Neural cell (in vitro differentiated cells): Measurements from ENCODE around the gene APRT.

Source experiments
- EZH2 ChIP-seq: fragments of 200-600, 300-800 bp; shearing (Covaris generic), sonication (generic); IDR thresholded peaks from 2 replicates; pipeline ENCODE4 v1.6.1; 2014; ENCODE audit warnings: antibody characterized with exemption, low read length, borderline replicate concordance, mild to moderate bottlenecking; ENCODE audit not compliant: insufficient read depth, poor library complexity, severe bottlenecking
- TF ChIP-seq, protein P1 (sequence below): fragments of 450-650 bp; IDR thresholded peaks from 2 replicates; pipeline ENCODE4 v1.5.1; 2014; ENCODE audit warnings: antibody characterized with exemption, mild to moderate bottlenecking, moderate library complexity; ENCODE audit not compliant: poor library complexity, severe bottlenecking

DNA sequence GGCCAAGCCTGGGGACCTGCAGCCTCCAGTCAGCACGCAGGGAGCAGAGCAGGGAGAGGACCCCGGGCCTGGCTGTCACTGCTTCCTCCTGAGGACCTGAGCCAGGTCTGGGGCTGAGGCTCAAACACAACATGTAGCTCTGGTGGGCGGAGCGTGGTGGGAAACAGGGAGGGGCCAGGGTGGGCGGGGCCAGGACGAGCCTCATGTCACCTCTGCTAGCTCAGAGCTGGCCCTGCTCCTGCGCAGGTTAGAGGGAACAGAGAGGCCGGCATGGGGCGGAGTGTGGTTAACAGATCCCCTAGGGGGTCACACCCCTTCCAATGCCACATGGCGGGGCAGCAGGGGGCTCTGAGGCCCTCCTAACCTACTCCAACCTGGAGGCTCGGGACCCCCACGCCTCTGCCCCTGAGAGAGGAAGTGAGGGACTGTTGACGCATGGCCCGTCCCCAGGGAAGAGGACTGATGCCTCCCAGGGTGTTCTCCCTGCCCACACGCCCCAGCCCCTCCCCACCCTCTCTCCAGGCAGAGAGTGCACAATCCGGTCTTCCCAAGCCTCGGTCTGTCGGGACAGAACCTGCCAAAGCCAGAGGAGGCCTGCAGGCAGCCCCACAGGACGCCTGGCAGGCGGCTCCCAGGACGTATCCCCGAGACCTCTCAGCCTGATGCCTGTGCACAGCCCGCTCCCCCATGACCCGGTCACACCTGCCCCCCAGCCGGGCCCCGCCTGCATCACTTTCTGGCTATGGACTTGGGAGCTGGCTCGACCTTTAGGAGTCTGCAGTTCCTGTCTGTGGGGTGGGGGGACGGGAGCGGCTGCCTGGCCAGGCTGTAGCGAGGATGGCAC, 41.9 kb downstream of the APRT start:
- TF ChIP-seq, protein P1, sequence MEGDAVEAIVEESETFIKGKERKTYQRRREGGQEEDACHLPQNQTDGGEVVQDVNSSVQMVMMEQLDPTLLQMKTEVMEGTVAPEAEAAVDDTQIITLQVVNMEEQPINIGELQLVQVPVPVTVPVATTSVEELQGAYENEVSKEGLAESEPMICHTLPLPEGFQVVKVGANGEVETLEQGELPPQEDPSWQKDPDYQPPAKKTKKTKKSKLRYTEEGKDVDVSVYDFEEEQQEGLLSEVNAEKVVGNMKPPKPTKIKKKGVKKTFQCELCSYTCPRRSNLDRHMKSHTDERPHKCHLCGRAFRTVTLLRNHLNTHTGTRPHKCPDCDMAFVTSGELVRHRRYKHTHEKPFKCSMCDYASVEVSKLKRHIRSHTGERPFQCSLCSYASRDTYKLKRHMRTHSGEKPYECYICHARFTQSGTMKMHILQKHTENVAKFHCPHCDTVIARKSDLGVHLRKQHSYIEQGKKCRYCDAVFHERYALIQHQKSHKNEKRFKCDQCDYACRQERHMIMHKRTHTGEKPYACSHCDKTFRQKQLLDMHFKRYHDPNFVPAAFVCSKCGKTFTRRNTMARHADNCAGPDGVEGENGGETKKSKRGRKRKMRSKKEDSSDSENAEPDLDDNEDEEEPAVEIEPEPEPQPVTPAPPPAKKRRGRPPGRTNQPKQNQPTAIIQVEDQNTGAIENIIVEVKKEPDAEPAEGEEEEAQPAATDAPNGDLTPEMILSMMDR, result no peak
- TF ChIP-seq EZH2, result no peak
